SK-N-MC (cell line): ENCODE results near the gene MSX1.

Experiments used
- DNase-seq: peaks from one replicate; pipeline ENCODE4 v3.0.0-alpha.2; 2011; ENCODE audit warnings: low read depth, low spot score
- H3K27ac ChIP-seq: fragments of 200-600 bp; sonication (generic); 2 replicates; pipeline ENCODE4 v1.5.1; 2016; ENCODE audit warnings: mixed run types
- H3K36me3 ChIP-seq: fragments of 200-600 bp; sonication (generic); 2 replicates; pipeline ENCODE4 v1.6.1; 2017; ENCODE audit warnings: antibody characterized with exemption, low read length, mixed read lengths; ENCODE audit not compliant: insufficient read depth
- H3K4me3 ChIP-seq: fragments of 200-600 bp; sonication (generic); 2 replicates; pipeline ENCODE4 v1.5.1; 2016
- H3K9ac ChIP-seq: fragments of 200-600 bp; sonication (generic); 2 replicates; pipeline ENCODE4 v1.8.0; 2017; ENCODE audit warnings: mixed run types, mixed read lengths; ENCODE audit not compliant: insufficient read length
- H3K9me3 ChIP-seq: fragments of 200-600 bp; sonication (generic); 2 replicates; pipeline ENCODE4 v1.6.1; 2017; ENCODE audit warnings: low read depth, mild to moderate bottlenecking, antibody characterized with exemption, low read length, moderate library complexity, mixed read lengths
- EZH2 ChIP-seq: fragments of 200-600 bp; sonication (generic); IDR thresholded peaks from one replicate; pipeline ENCODE4 v1.6.1; 2017; ENCODE audit warnings: antibody characterized with exemption
- FOXP2 ChIP-seq: optimal IDR thresholded peaks from 2 replicates; pipeline ENCODE3; 2011; ENCODE audit warnings: mild to moderate bottlenecking, moderate library complexity; ENCODE audit not compliant: insufficient read depth; ENCODE audit errors: extremely low read length, control extremely low read depth
- POLR2AphosphoS5 ChIP-seq: IDR thresholded peaks from 2 replicates; pipeline ENCODE4 v1.6.1; 2012; ENCODE audit warnings: mild to moderate bottlenecking, low read depth, low read length, borderline replicate concordance

MSX1 gene

DNA sequence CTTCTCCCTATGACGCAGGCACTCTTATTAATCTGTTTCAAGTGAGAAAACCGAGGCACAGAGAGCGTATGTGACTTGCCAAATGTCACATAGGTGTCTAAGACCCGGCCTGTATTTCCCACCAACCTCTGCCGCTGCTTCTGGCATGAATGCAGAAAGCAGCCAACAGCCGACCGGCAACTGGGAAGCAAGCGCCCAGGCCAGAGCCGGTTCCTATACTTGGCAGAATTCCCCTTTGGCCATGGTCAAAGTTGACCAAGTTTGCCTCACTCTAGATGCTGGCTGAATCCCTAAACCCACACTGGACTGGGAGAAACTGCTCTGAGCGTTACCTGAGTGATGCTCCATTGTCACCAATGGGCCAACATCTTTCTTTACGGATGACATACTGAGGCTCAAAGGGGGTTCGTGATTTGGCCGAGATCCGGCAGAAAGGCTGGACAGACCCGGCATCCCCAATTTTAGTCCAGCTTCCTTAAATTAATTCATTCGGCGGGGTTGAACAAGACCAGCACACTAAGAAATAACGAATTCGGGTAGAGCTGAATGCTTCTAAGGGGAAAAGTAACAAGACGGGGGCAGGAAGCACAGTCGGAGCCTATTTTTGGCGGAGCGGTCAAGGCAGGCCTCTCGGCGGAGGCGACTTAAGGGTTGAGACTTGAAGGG lies 11.2 kb downstream of the MSX1 start:
- TF ChIP-seq POLR2AphosphoS5 = no peak
- TF ChIP-seq EZH2 = no peak
- no peak for TF ChIP-seq FOXP2
- Histone ChIP-seq H3K36me3 (no peaks in the 10 kb centered on the region), H3K27ac (no peak overlapping the region), H3K9ac (no peak overlapping the region), H3K9me3 (no peaks in the 10 kb centered on the region), H3K4me3 (no peak overlapping the region)
- no peak for DNase-seq

DNA sequence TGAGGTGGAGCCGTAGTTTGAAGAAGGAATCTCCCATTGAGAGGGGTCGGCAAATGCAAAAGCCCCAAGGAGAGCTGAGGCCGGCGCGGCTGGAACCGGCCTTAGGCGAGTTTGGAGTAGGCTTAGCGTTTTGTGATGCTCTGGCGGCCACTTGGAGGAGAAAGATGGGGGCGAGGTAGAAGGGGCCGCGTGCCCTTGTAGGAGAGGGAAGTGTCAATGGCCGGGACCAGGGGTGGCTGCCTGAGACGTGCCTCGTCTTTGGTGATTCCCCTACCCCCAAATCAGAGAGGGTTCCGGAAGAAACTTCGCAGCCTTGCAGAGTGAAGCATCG lies 11.7 kb downstream of the MSX1 start:
- no peak overlapping the region for H3K4me3 ChIP-seq
- DNase-seq = no peak
- no peak overlapping the region for H3K27ac ChIP-seq
- TF ChIP-seq EZH2 (no peak), FOXP2 (no peak), POLR2AphosphoS5 (no peak)
- no peaks in the 10 kb centered on the region for H3K36me3 ChIP-seq
- no peaks in the 10 kb centered on the region for H3K9me3 ChIP-seq
- H3K9ac ChIP-seq = no peak overlapping the region

DNA sequence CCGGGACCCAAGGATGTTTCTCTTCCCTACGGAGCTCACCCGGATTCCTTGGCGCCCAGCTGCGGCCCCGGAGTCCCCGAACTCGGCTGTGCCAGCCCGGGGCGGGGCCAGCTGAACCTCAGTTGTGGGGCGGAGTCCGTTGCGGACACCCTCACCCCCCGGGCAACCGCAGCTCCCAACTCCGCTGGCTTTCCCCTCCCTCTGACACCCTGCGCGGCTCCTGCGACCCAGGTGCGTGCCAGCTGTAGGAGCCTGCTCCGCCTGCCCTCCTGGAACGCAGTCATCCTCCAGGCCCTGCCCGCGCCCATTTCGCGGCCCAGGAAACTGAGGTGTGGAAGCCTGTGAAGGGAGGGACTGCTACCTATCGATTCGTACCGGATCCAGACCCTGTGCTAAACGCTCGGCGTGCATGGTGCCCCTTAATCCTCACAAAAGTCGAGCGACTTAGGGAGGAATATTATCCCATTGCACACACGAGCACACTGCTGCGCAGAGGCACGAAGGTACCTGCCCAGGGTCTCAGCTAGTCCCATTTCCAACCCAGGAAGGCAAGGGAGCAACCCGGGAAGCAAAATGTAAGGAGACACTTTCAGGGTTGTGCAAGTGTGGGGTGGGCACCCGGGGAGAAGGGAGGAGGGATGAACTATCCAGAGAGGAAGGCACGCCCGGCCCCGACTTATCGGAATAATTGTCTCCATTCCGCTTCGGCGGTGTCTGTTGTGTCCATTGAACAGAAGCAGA lies 12.3 kb downstream of the MSX1 start:
- no peak for DNase-seq
- H3K36me3 ChIP-seq = no peaks in the 10 kb centered on the region
- H3K9me3 ChIP-seq = no peaks in the 10 kb centered on the region
- no peak overlapping the region for H3K27ac ChIP-seq
- no peak overlapping the region for H3K9ac ChIP-seq
- TF ChIP-seq FOXP2 = no peak
- TF ChIP-seq EZH2 = no peak
- no peak for TF ChIP-seq POLR2AphosphoS5
- no peak overlapping the region for H3K4me3 ChIP-seq

DNA sequence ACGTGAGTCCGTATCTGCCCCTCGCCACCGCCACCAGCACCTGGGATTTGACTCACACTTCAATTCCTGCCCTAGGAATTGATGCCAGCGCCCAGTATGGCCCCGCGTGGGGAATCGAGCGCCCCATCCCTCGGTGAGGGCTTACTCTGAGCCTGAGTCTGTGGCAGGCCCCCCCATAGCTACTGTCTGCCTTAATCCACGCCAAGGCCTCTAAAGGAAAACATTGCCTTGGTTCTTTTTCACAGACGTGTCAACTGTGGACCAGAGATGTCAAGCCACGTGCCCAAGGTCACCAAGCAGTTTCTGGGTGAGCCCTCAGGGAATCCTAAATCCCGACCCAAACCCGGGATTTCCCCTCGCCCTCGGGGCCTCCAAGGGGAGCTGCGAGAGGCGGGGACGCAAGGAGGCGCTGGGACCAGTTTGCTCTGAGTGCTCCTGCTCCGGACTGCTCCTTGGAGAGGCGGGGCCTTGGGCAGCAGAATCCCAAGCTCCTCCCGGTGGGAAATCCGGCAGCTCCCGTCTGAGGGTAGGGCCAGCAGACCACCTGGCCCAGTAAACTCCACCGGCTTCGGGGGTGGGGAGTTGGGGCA lies 12.9 kb downstream of the MSX1 start:
- Histone ChIP-seq H3K36me3 (no peaks in the 10 kb centered on the region), H3K4me3 (no peak overlapping the region), H3K9me3 (no peaks in the 10 kb centered on the region), H3K27ac (no peak overlapping the region), H3K9ac (no peak overlapping the region)
- DNase-seq = no peak
- TF ChIP-seq FOXP2 (no peak), POLR2AphosphoS5 (no peak), EZH2 (no peak)

DNA sequence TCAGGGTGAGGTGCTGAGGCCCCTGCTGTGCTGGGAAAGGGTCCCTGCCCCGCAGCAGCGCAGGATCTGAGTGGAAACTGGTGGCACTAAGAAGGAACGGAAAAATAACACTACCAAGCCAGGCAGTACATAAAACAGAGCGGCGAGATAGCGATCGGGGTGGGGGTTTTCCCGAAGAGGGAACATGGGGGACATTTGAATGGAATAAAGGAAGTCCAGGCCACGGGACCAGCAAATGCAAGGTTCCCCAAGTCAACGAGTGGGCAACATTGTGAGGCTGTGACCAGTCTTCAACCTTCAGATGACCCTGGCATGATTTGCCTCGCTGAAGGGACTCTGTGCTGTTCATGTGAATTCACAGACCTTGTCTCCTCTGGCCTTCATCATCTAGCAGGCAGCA lies 13.7 kb downstream of the MSX1 start:
- DNase-seq = no peak
- no peak overlapping the region for H3K27ac ChIP-seq
- no peak overlapping the region for H3K9ac ChIP-seq
- no peaks in the 10 kb centered on the region for H3K9me3 ChIP-seq
- H3K36me3 ChIP-seq = no peaks in the 10 kb centered on the region
- no peak for TF ChIP-seq FOXP2
- TF ChIP-seq POLR2AphosphoS5 = no peak
- TF ChIP-seq EZH2 = no peak
- H3K4me3 ChIP-seq = no peak overlapping the region

DNA sequence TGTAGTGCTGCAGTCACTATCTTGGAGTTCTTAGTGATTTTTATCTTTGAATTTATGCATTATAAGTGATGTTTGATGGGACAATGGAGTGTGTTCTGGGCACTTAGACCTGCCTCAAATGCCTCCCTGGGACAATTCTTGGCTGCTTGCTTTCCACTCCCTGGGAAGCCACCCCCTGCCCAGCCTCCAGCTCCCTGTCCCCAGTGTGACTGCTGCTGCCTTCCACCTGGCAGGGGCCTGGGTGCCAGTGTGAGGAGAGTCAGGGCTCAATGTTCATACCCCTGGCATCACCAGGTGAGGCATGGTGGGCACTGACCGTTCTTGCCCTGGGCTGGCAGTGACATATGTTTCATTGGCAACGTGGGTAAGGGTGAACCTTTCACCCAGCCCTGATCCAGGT lies 14.8 kb downstream of the MSX1 start:
- H3K9me3 ChIP-seq = no peaks in the 10 kb centered on the region
- no peak overlapping the region for H3K27ac ChIP-seq
- no peak overlapping the region for H3K9ac ChIP-seq
- TF ChIP-seq POLR2AphosphoS5 (no peak), FOXP2 (no peak), EZH2 (no peak)
- no peaks in the 10 kb centered on the region for H3K36me3 ChIP-seq
- no peak overlapping the region for H3K4me3 ChIP-seq
- no peak for DNase-seq

DNA sequence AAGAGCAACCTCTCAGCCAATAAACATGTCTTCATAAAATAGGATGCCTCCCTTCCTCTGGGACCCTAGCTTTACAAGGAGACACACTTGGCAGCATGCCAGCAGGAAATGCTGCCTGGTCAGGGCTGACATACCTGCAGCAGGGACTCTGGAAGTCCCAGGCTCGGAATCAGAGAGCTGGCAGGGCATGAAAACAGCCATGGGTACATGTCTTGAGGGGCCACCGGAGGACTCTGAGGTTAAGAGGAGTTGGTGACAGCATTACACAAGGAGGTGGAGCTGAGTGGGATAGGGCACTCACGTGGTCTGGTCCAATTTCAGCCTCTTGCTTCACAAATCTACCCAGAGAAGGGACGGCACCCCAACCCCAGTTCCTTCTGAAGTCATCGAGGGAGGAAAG lies 15.7 kb downstream of the MSX1 start:
- no peaks in the 10 kb centered on the region for H3K9me3 ChIP-seq
- no peak overlapping the region for H3K4me3 ChIP-seq
- H3K27ac ChIP-seq = no peak overlapping the region
- DNase-seq = no peak
- no peaks in the 10 kb centered on the region for H3K36me3 ChIP-seq
- no peak overlapping the region for H3K9ac ChIP-seq
- TF ChIP-seq FOXP2 (no peak), EZH2 (no peak), POLR2AphosphoS5 (no peak)

DNA sequence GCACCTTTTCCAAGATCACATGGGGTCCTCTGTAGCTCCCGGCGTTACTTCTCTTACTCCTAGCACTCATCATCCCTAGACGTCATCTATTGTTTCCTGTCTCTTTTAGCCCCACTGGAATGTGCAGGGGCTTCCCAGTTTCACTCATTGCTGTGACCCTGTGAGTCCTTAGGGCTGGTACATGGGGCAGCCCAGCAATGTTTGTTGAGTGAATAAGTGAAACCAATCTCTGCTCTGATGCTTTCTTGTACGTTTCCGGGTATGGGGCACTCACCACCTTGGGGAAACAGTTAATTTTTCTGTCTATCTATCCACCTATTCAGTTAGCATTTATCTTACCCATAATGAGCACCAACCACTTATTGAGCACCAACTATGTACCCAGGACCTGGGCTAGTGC lies 16.1 kb downstream of the MSX1 start:
- Histone ChIP-seq H3K9ac (no peak overlapping the region), H3K9me3 (no peaks in the 10 kb centered on the region), H3K4me3 (no peak overlapping the region), H3K36me3 (no peaks in the 10 kb centered on the region), H3K27ac (no peak overlapping the region)
- no peak for TF ChIP-seq EZH2
- no peak for TF ChIP-seq POLR2AphosphoS5
- no peak for TF ChIP-seq FOXP2
- no peak for DNase-seq

DNA sequence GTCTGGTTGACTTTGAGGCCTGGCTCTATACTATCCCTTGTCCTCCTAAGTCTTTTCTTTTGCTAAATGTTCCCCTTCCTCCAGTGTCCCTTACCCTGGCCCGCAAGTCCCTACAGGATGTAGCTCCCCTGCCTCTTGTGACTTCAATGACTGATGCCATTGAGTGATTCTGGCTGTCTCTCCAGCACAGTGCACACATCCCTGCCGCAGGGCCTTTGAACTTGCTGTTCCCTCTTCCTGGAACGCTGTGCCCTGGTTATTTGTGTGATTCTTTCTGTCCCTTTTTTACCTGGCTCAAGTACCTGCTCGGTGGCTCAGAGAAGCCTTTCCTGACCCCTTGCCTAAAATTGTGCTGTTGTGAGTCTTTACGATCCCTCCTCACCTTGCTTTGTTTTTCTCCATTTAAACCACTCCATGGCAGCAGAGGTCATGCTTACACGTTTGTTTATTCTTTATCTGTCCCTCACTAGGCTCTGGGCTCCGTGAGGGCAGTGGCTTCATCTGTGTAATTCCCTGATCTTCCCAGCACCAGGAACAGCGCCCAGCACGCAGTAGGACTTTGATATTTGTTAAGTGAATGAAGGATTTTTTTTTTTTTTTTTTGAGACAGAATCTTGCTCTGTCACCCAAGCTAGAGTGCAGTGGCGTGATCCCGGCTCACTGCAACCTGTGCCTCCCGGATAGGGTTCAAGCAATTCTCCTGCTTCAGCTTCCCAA lies 17.6 kb downstream of the MSX1 start:
- Histone ChIP-seq H3K4me3 (no peak overlapping the region), H3K27ac (no peak overlapping the region), H3K36me3 (no peaks in the 10 kb centered on the region), H3K9me3 (no peaks in the 10 kb centered on the region), H3K9ac (no peak overlapping the region)
- TF ChIP-seq POLR2AphosphoS5 (no peak), EZH2 (no peak), FOXP2 (no peak)
- DNase-seq = no peak
